H7 (cell line): Measurements from ENCODE around the gene TRIM52. TPM values are rescaled to one million over a fixed set of nuclear protein-coding genes. Genes with fewer than 3 reads are reported as not detected.
"Not testable (repeated sequence)": the region's sequence is repeated elsewhere in the genome, so short reads cannot be mapped to it uniquely, and the experiment has no call there.

Experiments used
- DNase-seq: peaks from one replicate; pipeline ENCODE4 v3.0.0; 2012
- H3K27me3 ChIP-seq: 2 replicates; pipeline ENCODE4 v1.6.0; 2011; ENCODE audit warnings: mild to moderate bottlenecking, low read length; ENCODE audit not compliant: control insufficient read depth, insufficient read depth
- H3K36me3 ChIP-seq: replicated peaks from 2 replicates; pipeline ENCODE4 v1.5.1; 2011; ENCODE audit warnings: low read length; ENCODE audit not compliant: control insufficient read depth, insufficient read depth
- H3K4me3 ChIP-seq: 2 replicates; pipeline ENCODE4 v1.5.1; 2011; ENCODE audit warnings: low read depth, mild to moderate bottlenecking, control low read depth, low read length, moderate library complexity; ENCODE audit not compliant: insufficient read depth
- total RNA-seq: library from RNA; depleted of rRNA; stranded (reverse); fragments of >200 nt; shearing (Covaris generic); gene quantifications from 2 replicates; pipeline ENCODE4 v1.2.3, GENCODE V29; 2014

The TRIM52 gene
- total RNA-seq, 1 experiment from 2014 or later, result 1.9 TPM

DNA sequence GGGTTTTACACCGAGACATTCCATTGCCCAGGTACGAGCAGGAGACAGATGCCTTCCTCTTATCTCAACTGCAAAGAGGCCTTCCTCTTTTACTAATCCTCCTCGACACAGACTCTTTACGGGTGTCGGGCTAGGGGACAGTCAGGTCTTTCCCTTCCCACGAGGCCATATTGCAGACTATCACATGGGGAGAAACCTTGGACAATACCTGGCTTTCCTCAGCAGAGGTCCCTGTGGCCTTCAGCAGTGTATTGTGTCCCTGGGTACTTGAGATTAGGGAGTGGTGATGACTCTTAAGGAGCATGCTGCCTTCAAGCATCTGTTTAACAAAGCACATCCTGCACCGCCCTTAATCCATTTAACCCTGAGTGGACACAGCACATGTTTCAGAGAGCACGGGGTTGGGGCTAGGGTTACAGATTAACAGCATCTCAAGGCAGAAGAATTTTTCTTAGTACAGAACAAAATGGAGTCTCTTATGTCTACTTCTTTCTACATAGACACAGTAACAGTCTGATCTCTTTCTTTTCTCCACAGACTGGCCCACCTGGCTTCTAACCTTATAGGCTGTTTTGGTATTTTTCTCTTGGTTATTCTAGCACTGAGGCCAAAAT lies 6.5 kb upstream of the TRIM52 start:
- DNase-seq, H3K36me3 ChIP-seq, H3K27me3 ChIP-seq, H3K4me3 ChIP-seq: not testable (repeated sequence)

GRCh38 chr5:181265092-181265671 lies 4.2 kb upstream of the TRIM52 start:
- Histone ChIP-seq H3K27me3 (no peaks in the 10 kb centered on the region), H3K4me3 (no peak overlapping the region), H3K36me3 (peaks cover 5% of the 10 kb centered on the region)
- no peak for DNase-seq

- H3K4me3 ChIP-seq, result no peak overlapping the region
- no peaks in the 10 kb centered on the region for H3K27me3 ChIP-seq
- H3K36me3 ChIP-seq, result peaks cover 5% of the 10 kb centered on the region
- no peak for DNase-seq
Measured at GRCh38 chr5:181263633-181264032, 2.7 kb upstream of the TRIM52 start.

DNA sequence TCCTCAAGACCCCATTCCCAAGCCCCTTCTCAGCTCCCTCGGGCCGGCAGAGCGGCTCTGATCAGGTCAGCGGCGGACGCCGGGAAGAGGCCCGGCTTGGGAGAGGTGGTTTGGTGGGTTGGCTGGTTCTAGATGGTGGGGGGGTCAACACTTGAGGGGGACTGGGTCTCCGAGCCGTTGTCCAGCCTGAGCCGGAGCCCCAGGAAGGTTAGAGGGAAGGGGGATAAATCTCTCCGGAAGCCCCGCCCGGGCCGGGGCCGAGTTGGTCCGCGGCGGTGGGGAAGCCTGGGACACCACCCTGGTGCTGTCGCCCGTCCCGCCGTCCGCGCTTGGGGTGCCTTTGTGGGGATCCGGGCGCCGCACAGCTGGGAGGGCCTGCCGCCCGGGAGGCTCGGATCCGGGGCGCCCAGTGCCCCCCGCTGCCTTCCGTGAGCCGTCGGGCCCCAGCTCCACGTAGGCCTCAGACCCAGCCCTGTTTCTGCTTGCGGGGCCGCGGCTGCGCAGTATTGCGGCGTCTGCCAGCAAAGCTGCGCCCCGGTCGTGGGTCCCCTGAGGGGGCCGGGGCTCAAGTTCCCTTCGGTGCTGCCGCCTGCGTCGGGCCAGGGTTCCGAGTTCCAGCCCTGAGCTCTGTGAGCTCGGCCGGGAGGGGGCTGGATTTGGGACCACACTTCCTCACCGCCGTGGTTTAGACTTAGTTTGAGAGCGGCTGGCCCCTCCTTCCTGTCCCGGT lies 542 bp upstream of the TRIM52 start:
- H3K4me3 ChIP-seq, result peak overlapping the region; percentile 96

DNA sequence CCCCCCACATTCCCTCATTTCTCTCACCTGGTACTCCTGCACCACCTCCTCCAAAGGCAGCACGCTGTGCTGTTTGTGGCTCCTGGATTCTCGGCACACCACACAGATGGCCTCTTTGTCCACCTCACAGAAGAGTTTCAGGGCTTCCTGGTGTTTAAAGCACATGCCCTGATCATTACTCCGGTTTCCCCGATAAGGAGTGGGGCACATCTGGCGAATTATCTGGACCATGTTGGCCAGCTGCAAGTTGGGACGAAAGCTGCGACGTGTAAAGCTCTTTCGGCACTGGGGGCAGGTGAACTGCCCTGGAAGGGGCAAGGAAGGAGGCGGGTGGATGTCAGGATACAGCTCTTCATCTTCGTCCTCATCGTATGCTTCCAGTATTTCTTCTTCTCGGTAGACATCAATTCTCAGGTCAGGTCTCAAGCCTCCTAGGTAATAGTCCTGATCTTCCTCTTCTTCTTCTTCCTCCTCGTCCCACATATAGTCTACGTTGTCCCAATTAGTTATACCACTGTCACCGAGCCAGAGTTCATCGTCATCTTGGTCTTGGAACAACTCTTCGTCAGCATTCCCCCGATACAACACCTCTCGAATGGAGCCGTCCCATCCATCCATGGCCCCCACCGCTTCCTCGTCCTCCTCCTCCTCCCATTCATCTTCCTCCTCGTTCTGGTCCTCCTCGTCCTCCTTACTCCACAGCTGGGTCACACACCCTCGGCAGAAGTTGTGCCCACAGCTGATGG lies 796 bp downstream of the TRIM52 start:
- H3K36me3 ChIP-seq, result peaks cover 11% of the 10 kb centered on the region
- H3K27me3 ChIP-seq, result no peaks in the 10 kb centered on the region
- DNase-seq, result no peak
- H3K4me3 ChIP-seq, result peak overlapping the region; percentile 96

More for the DNA sequence above, 542 bp upstream of the TRIM52 start:
- H3K27me3 ChIP-seq, result no peaks in the 10 kb centered on the region
- H3K36me3 ChIP-seq, result peaks cover 6% of the 10 kb centered on the region
- DNase-seq, result peak; percentile 84

DNA sequence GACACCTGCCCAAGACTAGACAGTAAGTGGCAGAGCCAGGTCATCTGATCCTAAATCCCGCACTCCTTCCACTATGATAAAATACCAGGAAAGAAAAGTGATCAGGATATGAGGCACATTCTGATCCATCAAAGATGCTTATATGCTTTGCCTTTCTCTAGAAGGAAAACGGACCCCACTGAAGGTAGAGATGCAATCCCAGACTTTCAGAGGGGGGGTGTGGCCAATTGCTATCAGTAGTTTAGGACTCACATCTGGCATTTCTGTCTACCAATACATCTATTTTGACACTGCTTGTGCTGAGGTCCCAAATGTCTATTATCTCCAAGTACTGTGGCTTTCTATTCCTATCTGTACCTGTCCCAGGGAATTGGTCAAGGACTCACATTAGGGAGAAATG lies 1.7 kb downstream of the TRIM52 start:
- H3K27me3 ChIP-seq, result no peaks in the 10 kb centered on the region
- DNase-seq, result no peak
- peaks cover 14% of the 10 kb centered on the region for H3K36me3 ChIP-seq
- peak overlapping the region; percentile 96; the same call in 1 of the 2 replicates for H3K4me3 ChIP-seq

- Histone ChIP-seq H3K36me3 (peaks cover 14% of the 10 kb centered on the region), H3K27me3 (no peaks in the 10 kb centered on the region), H3K4me3 (no peak overlapping the region)
- DNase-seq, result no peak
Measured at GRCh38 chr5:181258576-181258975, 2.4 kb downstream of the TRIM52 start.

GRCh38 chr5:181255836-181256578 lies 4.9 kb downstream of the TRIM52 start:
- Histone ChIP-seq H3K27me3 (no peaks in the 10 kb centered on the region), H3K36me3 (peaks cover 22% of the 10 kb centered on the region), H3K4me3 (no peak overlapping the region)
- no peak for DNase-seq

DNA sequence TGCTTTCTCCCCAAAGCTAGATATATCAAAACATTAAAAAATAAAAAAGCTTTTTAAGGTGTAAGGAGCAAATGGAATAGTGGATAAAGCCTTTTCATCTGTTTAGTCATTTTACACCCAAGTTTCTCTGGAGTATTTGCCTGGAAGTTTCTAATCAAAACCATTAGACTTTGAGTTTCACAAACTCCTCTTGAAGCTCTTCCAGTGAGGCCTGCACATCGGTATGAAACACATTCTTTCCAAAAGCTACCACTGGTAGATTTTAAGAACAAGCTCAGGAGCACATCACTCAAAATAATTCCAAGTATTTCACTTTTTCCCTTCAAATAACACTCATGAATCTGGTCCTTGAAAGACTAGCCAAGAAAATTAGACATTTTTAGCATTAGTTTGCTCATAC lies 5.7 kb downstream of the TRIM52 start:
- DNase-seq, result no peak
- peaks cover 22% of the 10 kb centered on the region for H3K36me3 ChIP-seq
- H3K4me3 ChIP-seq, result no peak overlapping the region
- no peaks in the 10 kb centered on the region for H3K27me3 ChIP-seq

- Histone ChIP-seq H3K4me3 (peak overlapping the region; percentile 98), H3K27me3 (no peaks in the 10 kb centered on the region), H3K36me3 (peaks cover 11% of the 10 kb centered on the region)
- no peak for DNase-seq
Measured at GRCh38 chr5:181248277-181248676, 12.7 kb downstream of the TRIM52 start.

GRCh38 chr5:181246276-181247049 lies 14.5 kb downstream of the TRIM52 start:
- DNase-seq, result peak; percentile 96
- no peaks in the 10 kb centered on the region for H3K27me3 ChIP-seq
- peaks cover 22% of the 10 kb centered on the region for H3K36me3 ChIP-seq
- H3K4me3 ChIP-seq, result peak overlapping the region; percentile 98

DNA sequence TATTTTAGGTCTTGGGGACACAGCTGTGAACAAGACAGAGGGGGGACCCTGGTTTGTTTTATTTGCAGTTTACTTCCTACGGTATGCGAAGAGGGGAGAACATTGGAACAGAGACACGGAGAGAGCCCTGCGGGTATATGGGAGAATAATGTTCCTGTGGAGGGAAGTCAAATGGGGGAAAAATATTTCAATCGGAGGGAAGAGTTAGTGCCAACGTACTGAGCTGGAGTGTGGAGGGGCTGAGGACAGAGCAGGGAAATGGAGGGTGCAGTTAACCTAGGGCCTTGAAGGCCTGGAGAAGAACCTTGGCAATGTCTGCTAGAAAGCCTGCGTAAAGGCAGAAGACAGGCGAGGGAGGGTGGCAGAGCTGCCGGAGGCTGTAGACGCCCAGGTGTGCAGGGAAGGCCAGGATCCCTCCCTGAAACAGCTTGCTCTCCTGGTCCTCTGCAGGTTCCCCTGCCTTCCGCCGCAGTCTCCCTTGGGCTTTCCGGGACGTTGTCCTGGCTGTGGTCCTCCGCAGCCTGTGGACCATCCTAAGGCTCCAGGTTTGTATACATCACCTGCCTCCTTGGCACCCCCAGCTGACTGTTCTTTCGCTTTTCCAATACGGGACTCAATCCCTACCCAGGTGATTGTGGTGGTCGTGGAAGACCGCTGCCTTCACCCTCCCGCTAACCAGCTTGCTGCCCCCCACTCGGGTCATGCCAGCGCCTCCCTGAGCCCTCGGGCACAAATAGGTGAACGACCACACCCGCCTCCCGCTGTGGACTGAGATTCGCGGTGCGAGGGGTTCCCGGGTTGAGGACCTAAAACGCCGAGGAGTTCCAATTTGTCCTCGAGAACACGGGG lies 15.3 kb downstream of the TRIM52 start:
- peaks cover 28% of the 10 kb centered on the region for H3K36me3 ChIP-seq
- peak; percentile 72 for DNase-seq
- no peaks in the 10 kb centered on the region for H3K27me3 ChIP-seq
- peak overlapping the region; percentile 98 for H3K4me3 ChIP-seq
